ENCODE results near the gene VPS13D.

DNA sequence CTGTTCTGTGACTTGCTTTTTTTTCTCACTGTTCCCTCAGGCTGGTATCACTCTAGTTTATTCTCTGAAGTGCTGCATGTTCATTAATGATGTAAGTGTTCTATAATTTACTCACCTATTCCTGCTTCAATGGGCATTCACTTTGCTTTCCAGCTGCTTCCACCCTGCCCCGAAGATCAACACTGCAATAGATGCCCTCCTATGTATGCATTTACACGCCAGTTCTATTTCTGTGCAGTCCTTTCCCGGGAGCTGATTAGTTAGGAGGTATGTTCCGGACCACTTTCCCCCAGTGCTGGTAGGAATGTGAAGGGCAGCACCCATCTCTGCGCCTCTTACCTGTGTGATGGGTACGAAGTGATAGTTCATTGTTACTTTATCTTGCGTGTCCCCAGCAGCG, 284.8 kb downstream of the VPS13D start:
- TF ChIP-seq, protein P1, sequence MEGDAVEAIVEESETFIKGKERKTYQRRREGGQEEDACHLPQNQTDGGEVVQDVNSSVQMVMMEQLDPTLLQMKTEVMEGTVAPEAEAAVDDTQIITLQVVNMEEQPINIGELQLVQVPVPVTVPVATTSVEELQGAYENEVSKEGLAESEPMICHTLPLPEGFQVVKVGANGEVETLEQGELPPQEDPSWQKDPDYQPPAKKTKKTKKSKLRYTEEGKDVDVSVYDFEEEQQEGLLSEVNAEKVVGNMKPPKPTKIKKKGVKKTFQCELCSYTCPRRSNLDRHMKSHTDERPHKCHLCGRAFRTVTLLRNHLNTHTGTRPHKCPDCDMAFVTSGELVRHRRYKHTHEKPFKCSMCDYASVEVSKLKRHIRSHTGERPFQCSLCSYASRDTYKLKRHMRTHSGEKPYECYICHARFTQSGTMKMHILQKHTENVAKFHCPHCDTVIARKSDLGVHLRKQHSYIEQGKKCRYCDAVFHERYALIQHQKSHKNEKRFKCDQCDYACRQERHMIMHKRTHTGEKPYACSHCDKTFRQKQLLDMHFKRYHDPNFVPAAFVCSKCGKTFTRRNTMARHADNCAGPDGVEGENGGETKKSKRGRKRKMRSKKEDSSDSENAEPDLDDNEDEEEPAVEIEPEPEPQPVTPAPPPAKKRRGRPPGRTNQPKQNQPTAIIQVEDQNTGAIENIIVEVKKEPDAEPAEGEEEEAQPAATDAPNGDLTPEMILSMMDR (IDR thresholded peaks at IDR 0.05), result no peak
- no peak for TF ChIP-seq POLR2A (IDR thresholded peaks at IDR 0.05)

All from right lobe of liver (tissue), 4 donors.